Adipose tissue (tissue), 3 donors: ENCODE data around the gene PTPRH. TPM values are rescaled to one million over a fixed set of nuclear protein-coding genes. Genes with fewer than 3 reads are reported as not detected.
"Not testable (repeated sequence)": the region's sequence is repeated elsewhere in the genome, so short reads cannot be mapped to it uniquely, and the experiment has no call there.

ENCODE experiments used
- H3K27ac ChIP-seq: one replicate; pipeline ENCODE4 v1.5.1; 2013; ENCODE audit warnings: low read depth, low read length
- WGBS, 3 donors: extraction: QIAGEN DNeasy Blood & Tissue Kit; methylation state at CpG; one replicate each; pipeline ENCODE4 v1.1.7; 2013; 5-methylcytosine and 5-hydroxymethylcytosine counted together
- polyA plus RNA-seq, 3 donors: library from polyadenylated mRNA; stranded (reverse); fragments of 200-250 nt; gene quantifications; one replicate each; pipeline ENCODE4 v1.2.3, GENCODE V29; 2013
- donor health status: healthy with polysubstance abuse.
- donor health status: Bipolar disorder and iron deficiency.
- donor health status: healthy.

Gene PTPRH
- polyA plus RNA-seq, 3 donors: 3.0 to 5.5 (median 3.4) TPM

DNA sequence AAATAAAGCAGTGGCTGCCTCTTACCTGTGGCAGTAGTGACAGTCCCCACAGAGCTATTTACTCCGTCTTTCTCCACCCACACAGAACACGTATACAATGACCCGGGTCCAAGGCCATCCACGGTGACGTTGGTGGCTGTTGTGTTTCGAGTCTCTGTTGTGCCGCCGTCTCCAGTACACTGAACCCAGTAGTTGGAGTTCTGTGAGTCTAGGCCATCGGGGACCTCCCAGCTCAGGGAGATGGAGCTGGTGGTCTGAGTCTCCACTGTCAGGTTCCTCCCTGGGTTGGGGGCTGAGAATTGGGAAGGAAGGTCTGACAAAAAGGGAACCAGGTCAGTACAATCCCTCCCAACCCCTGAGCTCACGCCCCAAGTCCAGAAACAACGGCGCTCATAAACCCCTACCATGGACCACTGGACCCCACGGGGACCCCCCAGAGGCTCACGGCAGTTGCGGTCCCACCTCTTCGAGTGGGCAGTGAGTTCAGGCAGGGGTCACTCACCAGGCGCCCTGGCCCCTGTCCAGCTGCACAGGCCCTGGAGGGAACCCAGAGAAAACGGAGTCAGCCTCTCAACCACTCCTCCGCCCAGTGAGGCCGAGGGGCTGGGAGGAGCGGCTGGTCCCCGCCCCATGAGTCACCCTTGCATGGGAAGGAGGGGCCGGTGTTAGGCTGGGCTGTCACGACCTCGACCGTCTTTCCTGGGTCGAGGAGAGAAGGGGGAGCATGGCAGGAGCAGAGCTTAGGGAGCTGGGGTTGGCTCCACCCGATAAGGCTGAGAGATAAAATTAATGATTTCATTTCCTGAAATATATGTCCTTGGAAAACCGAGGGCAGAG is 2.4 kb downstream of the PTPRH start:
- WGBS, 3 donors: 15 to 32% (median 20%) methylated on average over 29 of the region's 29 CpGs

DNA sequence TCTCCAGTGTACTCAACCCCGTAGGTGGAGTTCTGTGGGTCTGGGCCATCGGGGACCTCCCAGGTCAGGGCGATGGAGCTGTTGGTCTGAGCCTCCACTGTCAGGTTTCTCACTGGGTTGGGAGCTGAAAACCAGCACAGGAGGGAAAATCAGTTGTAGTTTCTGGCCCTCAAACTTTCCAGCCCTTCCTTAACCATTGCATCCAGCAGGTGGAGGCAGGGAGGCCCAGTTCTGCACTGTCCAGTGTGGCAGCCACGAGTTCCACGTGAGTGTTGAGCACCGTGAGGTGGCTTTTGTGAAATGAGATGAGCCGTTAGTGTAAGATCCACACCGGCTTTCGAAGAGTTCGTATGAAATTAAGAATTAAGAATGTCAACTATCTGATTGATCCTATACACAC is 7.1 kb downstream of the PTPRH start:
- WGBS, 3 donors: 65 to 75% (median 65%) methylated on average over 10 of the region's 10 CpGs
- not testable (repeated sequence) for H3K27ac ChIP-seq

More for the DNA sequence above, 2.4 kb downstream of the PTPRH start:
- H3K27ac ChIP-seq: no peak overlapping the region

DNA sequence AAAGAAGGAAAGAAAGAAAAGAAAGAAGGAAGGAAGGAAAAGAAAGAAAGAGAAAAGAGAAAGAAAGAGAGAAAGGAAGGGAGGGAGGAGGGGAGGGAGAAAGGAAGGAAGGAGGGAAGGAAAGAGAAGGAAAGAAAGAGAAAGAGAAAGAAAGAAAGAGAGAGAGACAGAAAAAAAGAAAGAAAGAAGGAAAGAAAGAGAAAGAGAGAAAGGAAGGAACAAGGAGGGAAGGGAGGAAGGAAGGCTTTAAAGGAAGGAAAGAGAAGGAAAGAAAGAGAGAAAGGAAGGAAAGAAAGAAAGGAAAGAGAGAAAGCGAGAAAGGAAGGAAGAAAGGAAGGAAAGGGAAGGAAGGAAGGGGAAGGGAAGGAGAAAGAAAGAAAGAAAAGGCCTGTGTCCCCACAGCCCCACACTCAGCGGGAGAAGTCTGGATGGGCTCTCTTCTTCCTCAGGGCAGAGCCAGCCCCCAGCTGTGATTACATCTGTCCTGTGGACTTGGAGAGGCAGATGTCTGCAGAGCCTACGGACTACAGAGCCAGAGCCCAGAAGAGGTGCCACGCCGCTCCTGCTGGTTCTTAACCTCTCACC is 9.6 kb downstream of the PTPRH start:
- 54 to 75% (median 63%) methylated on average over 5 of the region's 5 CpGs for WGBS, 3 donors
- H3K27ac ChIP-seq: no peak overlapping the region

DNA sequence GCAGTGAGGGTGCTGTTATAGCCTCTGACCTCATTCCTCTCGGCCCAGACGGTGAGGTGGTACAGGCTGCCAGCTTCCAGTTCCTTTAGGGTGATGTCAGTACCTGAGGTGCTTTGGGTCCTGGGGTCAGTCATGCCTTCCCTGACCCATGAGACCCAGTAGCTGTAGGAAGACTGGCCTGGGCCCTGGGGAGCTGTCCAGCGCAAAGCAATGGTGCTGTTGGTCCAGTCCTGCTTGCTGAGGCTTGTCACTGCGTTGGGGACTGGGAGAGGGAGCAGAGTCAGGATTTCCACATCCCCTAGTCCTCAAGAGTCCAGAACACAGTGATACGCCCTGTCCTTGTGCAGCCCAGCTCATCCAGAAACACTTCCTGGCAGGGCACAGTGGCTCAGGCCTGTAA is 10.7 kb downstream of the PTPRH start:
- H3K27ac ChIP-seq: no peak overlapping the region
- 56 to 75% (median 60%) methylated on average over 5 of the region's 5 CpGs for WGBS, 3 donors

DNA sequence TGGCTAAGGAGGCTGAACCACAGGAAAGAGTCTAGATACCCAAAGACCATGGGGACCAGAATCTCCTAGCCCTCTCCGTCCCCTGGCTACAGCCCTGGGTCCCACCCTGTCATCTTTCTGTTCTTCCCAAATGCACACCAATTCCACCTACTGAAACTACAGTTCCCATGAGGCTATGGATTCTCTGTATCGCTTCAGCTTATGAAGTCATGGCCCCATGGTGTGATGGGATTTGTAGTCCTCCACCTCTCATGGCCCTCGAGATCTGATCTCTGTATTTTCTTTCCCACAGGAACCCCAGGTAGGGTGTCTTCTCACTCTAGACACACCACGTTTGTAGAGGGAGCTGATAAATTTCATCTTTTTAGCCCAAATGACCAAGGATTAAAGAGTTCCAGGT is 11.8 kb downstream of the PTPRH start:
- no peak overlapping the region for H3K27ac ChIP-seq
- 64 to 76% (median 64%) methylated on average over 4 of the region's 4 CpGs for WGBS, 3 donors

DNA sequence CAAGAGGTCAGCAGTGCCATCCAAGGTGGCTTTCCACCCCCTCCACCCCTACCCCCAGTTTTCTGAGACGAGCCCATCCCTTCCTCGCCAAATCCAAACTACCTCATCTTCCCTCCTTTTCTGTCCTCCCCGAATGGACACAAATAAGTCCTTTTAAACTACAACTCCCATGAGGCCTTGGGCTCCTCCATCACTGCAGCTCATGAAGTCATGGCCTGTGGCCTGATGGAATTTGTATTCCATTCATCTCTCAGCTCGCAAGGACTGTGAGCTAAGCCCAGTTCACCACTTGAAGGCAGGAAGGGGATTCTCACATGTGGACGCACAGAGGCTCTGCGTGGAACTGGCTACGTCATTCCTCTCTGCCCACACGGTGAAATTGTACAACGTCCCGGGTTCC is 12.5 kb downstream of the PTPRH start:
- 84 to 90% (median 85%) methylated on average over 10 of the region's 10 CpGs for WGBS, 3 donors
- no peak overlapping the region for H3K27ac ChIP-seq

DNA sequence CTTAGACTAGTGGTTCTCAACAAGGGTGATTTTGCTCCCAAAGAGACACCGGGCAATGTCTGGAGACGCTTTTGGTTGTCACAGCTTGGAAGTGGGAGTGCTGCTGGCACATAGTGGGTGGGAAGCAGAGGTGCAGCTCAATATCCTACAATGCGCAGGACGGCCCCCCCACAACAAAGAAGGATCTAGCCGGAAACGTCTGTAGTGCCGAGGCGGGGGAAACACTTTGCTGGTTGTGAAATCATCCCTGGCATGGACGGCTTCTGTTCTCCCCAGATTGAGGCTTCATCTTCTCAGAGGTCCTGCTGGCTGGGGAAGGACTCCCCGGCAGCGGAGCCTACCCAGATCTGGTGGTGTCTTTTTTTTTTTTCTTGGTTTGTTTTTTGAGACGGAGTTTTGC is 15.8 kb downstream of the PTPRH start:
- WGBS, 3 donors: 64 to 81% (median 66%) methylated on average over 12 of the region's 12 CpGs
- H3K27ac ChIP-seq: no peak overlapping the region

DNA sequence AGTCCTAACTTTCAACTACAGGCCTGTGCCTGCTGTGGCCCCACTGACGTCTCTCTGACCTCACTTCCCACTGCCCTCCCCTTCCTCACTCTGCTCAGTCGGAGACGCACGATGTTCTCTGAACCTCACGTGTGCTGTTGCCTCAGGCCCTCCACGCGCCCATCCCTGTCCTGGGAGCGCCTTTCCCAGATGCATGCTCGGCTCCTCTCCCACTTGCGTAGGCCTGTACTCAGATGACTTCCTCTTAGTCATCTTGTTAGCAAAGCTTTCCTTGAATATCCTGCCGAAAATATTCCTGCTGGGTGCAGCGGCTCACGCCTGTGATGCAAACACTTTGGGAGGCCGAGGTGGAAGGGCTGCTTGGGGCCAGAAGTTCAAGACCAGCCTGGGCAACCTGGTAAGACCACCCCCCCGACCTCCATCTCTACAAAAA is 19.9 kb downstream of the PTPRH start:
- no peak overlapping the region for H3K27ac ChIP-seq
- 57 to 64% (median 62%) methylated on average over 15 of the region's 15 CpGs for WGBS, 3 donors

DNA sequence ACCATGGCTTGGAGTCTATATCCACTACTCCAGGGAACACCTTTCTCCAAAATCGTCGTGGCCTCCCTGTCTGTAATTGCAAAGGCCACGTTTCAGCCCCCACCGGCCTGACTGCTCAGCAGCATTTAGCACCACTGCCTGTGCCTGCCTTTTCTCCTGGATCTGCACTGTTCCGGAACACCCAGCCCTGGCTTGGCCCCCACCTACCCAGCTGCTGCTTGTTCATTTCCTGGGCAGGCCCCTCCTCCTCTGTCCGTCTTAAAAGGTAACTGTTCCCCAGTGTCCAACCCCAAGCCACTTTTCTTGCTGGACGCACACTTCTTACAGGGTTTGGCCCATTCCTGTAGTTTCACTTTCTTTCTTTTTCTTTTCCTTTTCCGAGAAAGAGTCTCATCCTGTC is 20.7 kb downstream of the PTPRH start:
- H3K27ac ChIP-seq: no peak overlapping the region
- WGBS, 3 donors: 41 to 61% (median 47%) methylated on average over 8 of the region's 8 CpGs

DNA sequence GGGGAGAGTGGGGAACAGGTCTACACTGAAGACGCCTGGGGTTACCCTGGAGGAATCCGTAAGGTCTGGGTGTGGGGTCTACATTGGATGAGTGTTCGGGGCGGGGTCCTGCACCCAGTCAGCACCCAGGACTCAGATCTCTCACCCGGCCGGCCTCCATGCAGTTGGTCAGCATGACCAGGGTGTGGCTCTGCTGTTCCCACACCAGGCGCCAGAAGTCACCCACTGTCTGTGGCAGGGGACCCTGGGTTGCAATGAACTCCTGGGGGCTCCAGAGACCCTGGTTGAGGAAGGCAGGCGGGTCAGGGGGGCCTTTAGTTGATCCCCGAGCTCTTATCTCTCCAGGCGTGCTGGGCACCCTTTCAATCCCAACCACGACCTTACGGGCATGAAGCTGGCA is 23.2 kb downstream of the PTPRH start:
- WGBS, 3 donors: 81 to 83% (median 82%) methylated on average over 12 of the region's 12 CpGs
- no peak overlapping the region for H3K27ac ChIP-seq

DNA sequence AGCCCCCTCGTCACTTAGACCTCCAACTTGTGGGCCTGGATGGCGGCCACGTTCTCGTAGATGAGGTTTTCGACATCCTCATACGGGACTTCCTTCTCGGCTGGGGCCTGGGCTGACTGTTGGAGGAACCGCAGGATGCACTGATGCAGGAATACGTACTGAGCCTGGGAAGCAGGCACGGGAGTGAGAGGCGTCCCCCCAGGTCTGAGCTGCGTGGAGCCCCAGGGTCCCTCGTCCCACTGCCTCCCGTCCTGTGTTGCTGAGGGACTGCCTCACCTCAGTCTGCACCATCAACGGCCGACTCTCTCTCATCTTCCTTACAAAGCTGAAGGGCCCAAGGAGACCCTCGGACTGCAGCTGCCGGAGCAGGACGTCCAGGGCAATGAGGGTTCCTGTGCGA is 27.6 kb downstream of the PTPRH start:
- 69 to 77% (median 72%) methylated on average over 20 of the region's 20 CpGs for WGBS, 3 donors
- H3K27ac ChIP-seq: no peak overlapping the region

DNA sequence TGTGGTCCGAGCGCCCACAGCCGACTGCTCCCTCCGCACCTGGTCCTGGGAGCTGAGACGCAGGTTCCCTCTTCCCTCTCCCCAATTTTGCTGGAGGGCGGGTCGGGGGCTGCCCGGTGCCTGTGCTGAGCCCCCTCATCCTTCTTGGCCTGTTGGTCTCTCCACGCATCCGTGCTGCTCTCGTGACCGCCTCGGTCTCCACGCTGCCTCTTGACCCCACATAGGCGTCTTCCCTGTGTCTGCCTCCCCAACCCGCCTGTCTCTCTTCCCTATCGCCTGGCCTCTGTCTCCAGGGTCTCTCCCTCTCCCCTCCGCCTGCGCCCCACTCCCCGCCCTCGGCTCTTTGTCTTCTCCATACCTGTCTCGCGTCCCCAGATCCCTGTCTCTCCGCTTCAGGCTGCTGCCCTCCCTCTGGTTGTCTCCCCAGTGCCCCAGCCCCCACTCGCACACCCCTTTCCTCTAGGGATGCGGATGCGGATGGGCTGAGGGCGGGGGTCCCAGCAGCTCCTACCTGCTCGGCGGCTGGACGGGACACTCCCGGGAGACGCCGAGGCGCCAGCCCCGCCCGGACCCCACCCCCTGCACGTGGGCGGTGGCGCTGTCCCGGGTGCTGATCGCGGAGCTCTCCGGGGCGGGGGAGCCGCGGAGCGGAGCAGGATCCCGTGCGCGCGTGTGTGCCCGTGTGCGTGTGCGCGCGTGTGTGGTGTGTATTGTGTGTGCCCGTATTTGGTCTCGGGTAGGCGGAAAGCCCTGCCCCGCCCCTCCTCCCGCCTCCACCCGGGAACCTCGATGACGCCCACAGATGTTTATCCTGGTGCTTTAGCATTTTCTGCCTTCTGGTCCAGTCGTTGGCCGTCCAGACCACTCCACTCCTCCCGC is 29.5 kb downstream of the PTPRH start, which contains the start of gene SYT5:
Gene SYT5, minus strand, starts transcription at position 684 of the 879 bp plus-strand sequence. CDS start 1,248 bp downstream, outside the sequence.
- 1 to 3% (median 2%) methylated on average over 52 to 68 of the region's 68 CpGs for WGBS, 3 donors
- H3K27ac ChIP-seq: no peak within 1 kb of the TSS

DNA sequence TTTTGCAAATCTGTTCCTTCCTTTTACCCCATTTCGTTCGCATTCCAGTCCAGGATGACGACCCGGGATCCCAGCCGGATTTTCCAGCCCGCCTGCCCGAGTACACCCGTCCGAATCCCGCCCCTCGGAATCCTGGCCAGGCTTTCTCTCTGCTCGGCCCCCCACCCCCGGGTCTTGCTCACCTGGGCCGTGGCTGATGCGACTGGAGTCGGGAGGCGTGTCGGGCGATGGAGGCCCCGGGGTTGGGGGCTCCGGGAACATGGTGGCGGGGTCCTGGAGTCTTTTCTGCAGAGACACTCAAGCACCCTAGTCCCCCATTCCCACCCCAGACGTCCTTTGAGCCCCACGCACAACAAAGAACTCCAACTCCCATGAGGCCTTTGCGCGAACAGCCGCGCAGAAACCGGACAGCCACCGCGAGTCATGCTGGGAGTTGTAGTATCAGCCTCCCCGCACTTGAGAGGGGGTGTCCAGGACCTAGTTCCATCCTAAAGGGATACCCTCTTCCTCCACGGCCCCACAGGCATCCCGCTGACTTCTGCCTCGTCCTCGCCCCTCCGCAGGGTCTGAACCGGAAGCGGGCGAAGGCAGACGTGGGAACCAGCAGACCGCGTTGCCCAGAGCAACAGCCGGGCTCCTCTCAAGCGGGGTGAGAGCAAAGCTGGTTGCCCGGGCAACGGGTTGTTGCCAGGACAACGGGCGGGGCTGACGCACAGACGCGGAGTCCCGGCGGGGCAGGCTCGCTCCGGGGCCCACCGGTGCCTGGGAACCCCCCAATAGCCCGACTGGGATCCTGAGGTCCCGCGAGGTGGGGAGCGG is 30.3 kb downstream of the PTPRH start:
- WGBS, 3 donors: 3 to 5% (median 4%) methylated on average over 61 of the region's 61 CpGs
- no peak overlapping the region for H3K27ac ChIP-seq

DNA sequence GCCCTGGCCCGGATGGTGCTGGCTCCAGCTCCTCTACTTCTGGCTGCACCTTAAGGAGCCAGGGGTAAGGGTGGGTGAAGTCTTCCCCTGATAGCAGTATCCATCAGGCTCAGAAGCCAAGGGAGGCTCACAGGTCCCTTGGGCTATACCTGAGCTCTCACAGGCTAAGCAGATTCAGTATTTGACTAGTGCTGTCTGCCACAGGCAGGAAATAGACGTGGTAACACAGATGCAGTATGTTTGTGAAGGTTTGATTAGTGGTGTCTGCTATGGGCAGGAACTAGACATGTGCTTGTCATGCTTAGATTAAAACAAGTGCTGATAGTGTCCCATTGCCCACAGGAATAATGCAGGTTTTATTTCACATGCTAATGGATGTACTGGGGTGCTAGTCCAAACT is 33.2 kb downstream of the PTPRH start:
- H3K27ac ChIP-seq: no peak overlapping the region
- WGBS, 3 donors: 30 to 37% (median 35%) methylated on average over 2 of the region's 2 CpGs

DNA sequence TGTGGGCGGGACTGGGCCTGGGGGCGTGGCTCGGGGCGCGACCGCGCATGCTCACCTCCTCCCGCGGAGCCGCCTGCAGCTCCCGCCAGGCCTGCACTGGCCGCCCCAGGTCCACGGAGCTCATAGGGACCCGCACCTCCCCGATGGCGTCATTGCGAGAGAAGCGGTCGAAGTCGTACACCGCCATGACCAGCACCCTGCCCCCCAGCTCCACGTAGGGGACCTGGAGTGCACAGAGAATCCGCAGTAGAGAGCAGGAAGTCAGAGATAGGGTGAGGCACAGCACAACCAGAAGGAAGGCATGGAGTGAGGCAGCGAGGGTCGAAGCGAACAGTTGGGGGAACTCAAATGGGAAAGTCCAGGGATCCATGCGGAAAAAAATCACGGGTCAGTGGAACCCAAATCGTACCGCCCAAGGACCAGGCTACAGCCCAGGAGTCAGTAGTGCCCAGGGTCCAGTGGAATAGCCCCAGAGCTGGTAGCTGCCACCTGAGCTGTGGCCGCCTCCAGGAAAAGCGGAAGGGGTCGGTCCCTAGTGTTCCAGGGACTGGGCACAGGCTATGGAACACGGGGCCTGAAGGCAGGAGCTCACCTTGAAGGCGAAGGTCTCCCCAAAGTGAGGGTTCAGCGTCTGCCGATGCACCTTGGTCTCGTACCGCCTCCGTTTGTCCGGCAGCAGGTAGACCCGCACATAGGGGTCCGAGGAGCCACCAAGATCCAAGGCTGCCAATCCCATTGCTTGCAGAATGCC is 34.0 kb downstream of the PTPRH start:
- no peak overlapping the region for H3K27ac ChIP-seq
- WGBS, 3 donors: 47 to 64% (median 51%) methylated on average over 43 of the region's 43 CpGs

DNA sequence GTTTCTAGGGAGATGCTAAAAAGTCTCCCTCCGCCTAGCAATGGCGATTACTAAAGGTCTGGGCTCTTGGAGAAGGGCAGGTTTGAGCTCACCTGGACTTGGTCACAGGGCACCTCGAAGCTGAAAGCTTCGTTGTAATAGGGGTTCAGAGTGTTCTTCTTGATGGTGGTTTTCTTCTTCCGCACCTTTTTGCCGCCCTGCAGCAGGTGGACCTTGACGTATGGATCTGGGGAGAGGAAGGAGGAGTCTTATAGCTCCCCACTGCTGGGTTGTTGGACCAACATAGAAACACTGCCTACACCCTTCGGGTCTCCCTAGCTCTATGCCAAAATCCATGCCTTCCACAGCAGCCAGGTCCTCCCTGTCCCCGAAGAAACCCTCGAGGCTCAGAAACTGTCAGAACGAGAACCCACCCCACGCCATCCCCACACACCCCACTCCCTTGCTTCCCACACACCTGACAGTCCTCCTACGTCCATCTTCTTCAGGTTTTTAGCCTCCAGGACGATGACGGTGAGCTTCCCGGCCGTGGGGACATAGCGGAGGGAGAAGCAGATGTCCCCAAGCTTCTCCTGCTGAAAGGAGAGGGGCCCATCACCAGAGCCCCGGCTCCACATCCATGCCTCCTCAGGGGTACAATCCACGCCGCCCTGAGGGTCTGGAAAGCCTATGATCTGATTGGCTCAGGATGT is 34.7 kb downstream of the PTPRH start:
- 47 to 69% (median 49%) methylated on average over 20 to 21 of the region's 21 CpGs for WGBS, 3 donors
- H3K27ac ChIP-seq: no peak overlapping the region
